PFSK-1 (cell line): ENCODE data around the gene STX12.

Experiments used
- FOXP2 ChIP-seq: optimal IDR thresholded peaks from 2 replicates; pipeline ENCODE3; 2011; ENCODE audit warnings: borderline replicate concordance, control low read depth, inconsistent platforms; ENCODE audit not compliant: insufficient read depth; ENCODE audit errors: extremely low read length, extremely low read depth
- POLR2AphosphoS5 ChIP-seq: IDR thresholded peaks from 2 replicates; pipeline ENCODE4 v1.6.1; 2012; ENCODE audit warnings: low read depth, mild to moderate bottlenecking, control low read depth, low read length, moderate library complexity
- TF ChIP-seq, protein P1 (sequence below), 2 experiments: IDR thresholded peaks; 2 replicates each; pipeline versions ENCODE4 v1.6.1 to v1.8.0; 2011 to 2012; ENCODE audit warnings: low read depth in 2 of 2, low read length in 2 of 2, control low read depth in 1 of 2, inconsistent platforms in 1 of 2, mild to moderate bottlenecking in 1 of 2, moderate library complexity in 1 of 2; ENCODE audit not compliant: insufficient read depth in 1 of 2

DNA sequence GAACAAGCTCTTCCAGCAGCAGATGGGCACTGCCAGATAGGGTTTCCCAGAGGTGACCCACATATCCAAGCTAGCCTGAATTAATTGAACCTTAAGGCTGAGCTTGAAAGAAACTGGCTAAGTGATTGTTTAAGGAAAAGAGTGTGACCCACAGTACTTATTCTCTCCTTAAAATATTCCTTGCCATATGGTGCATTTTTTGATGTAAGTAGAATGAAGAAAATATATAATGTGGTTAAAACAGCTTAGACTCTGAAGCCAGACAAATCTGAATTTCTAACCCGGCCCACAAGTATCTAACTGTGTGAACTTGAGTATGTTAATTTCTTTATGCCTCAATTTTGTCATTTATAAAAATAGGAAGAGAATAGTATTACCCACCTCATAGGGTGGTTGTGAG lies 62.5 kb downstream of the STX12 start:
- TF ChIP-seq POLR2AphosphoS5 (no peak), FOXP2 (no peak)
- TF ChIP-seq, protein P1, sequence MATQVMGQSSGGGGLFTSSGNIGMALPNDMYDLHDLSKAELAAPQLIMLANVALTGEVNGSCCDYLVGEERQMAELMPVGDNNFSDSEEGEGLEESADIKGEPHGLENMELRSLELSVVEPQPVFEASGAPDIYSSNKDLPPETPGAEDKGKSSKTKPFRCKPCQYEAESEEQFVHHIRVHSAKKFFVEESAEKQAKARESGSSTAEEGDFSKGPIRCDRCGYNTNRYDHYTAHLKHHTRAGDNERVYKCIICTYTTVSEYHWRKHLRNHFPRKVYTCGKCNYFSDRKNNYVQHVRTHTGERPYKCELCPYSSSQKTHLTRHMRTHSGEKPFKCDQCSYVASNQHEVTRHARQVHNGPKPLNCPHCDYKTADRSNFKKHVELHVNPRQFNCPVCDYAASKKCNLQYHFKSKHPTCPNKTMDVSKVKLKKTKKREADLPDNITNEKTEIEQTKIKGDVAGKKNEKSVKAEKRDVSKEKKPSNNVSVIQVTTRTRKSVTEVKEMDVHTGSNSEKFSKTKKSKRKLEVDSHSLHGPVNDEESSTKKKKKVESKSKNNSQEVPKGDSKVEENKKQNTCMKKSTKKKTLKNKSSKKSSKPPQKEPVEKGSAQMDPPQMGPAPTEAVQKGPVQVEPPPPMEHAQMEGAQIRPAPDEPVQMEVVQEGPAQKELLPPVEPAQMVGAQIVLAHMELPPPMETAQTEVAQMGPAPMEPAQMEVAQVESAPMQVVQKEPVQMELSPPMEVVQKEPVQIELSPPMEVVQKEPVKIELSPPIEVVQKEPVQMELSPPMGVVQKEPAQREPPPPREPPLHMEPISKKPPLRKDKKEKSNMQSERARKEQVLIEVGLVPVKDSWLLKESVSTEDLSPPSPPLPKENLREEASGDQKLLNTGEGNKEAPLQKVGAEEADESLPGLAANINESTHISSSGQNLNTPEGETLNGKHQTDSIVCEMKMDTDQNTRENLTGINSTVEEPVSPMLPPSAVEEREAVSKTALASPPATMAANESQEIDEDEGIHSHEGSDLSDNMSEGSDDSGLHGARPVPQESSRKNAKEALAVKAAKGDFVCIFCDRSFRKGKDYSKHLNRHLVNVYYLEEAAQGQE (IDR thresholded peaks at IDR 0.05; ENCODE audit: insufficient read depth in 1 of 2, low read depth in 2 of 2, low read length in 2 of 2): no peak
